Muscle of leg (tissue), 11 donors: Measurements from ENCODE around the gene ITGA8. TPM values are rescaled to one million over a fixed set of nuclear protein-coding genes. Genes with fewer than 3 reads are reported as not detected.
"Not testable (repeated sequence)": the region's sequence is repeated elsewhere in the genome, so short reads cannot be mapped to it uniquely, and the experiment has no call there.

Experiments used
- DNase-seq: peaks from one replicate; pipeline ENCODE4 v3.0.0; 2013
- H3K27ac ChIP-seq: one replicate; pipeline ENCODE4 v1.5.1; 2013; ENCODE audit warnings: mild to moderate bottlenecking, low read length, control low read depth
- H3K27me3 ChIP-seq: one replicate; pipeline ENCODE4 v1.6.1; 2013; ENCODE audit warnings: low read length; ENCODE audit not compliant: control insufficient read depth, insufficient read depth
- H3K36me3 ChIP-seq: one replicate; pipeline ENCODE4 v1.6.1; 2013; ENCODE audit warnings: low read length; ENCODE audit not compliant: control insufficient read depth, insufficient read depth
- H3K4me1 ChIP-seq: one replicate; pipeline ENCODE4 v1.6.1; 2013; ENCODE audit warnings: low read length; ENCODE audit not compliant: control insufficient read depth, insufficient read depth
- H3K4me3 ChIP-seq: one replicate; pipeline ENCODE4 v1.5.1; 2013; ENCODE audit warnings: low read length, control low read depth
- H3K9me3 ChIP-seq: replicated peaks from 2 replicates; pipeline ENCODE4 v1.6.1; 2013; ENCODE audit warnings: low read depth, low read length; ENCODE audit not compliant: control insufficient read depth
- WGBS: methylation state at CpG from one replicate; pipeline ENCODE4 v1.1.5; 2013; ENCODE audit warnings: missing lambda C conversion rate; ENCODE audit not compliant: insufficient coverage; 5-methylcytosine and 5-hydroxymethylcytosine counted together
- polyA plus RNA-seq, 8 donors: library from polyadenylated mRNA; unstranded; fragments of 120-200 nt; gene quantifications; one replicate each; pipeline versions ENCODE4 v1.2.1 to v1.2.3, GENCODE V29; 2013; ENCODE audit warnings: inconsistent platforms in 1 of 8, low replicate concordance in 1 of 8; ENCODE audit not compliant: insufficient read length in 8 of 8, insufficient read depth in 1 of 8
- total RNA-seq: library from RNA; stranded (reverse); fragments of 120-200 nt; gene quantifications from one replicate; pipeline ENCODE4 v1.2.4, GENCODE V29; 2013

The ITGA8 gene
- total and polyA plus RNA-seq, 9 donors = 6.2 to 10.4 (median 7.5) TPM

DNA sequence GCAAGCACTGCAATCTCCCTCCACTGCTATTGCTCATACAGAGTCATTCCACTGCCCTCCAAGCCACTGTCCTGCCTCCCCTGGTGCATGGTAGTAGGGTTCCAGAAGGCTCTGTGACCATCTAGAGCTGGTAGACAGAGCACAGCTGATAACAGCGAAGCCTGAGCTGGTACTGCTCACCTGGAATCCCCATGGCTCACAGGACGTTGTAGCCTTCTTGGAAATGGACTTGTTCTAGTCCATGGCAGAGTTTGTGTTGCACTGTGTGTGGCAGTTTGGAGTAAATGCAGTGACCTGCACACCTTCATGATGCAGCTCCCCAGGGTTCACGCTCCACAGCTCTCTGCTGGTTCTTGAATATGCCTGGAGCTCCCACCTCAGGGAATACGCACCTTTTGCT, 67.0 kb downstream of the ITGA8 start:
- WGBS = 65% methylated on average over 4 of the region's 4 CpGs
- no peak for DNase-seq
- Histone ChIP-seq H3K27me3 (no peaks in the 10 kb centered on the region), H3K27ac (no peak overlapping the region), H3K36me3 (no peaks in the 10 kb centered on the region), H3K4me3 (no peak overlapping the region), H3K9me3 (no peaks in the 10 kb centered on the region), H3K4me1 (no peaks in the 10 kb centered on the region)

DNA sequence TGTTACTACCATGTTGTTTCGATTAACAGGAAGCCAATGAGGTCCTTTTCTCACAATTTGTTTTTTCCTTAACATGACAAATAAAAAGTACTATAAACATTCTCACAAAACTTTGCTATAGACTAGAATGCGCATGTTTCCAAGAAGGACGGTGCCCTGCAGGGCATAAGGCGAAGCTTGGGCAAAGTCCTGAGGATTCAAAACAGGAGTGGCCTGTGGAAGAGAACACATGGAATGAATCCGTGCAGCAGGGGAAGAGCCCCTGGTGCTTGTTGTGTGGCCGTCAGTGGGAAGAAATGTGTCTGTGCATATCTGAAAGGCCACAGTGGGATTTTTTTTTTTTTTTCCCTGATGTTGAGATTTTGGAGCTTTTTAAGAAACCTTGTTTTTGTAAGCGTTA, 67.6 kb downstream of the ITGA8 start:
- H3K27me3 ChIP-seq = no peaks in the 10 kb centered on the region
- H3K36me3 ChIP-seq = no peaks in the 10 kb centered on the region
- H3K4me1 ChIP-seq = no peaks in the 10 kb centered on the region
- no peak overlapping the region for H3K27ac ChIP-seq
- no peak for DNase-seq
- H3K4me3 ChIP-seq = no peak overlapping the region
- H3K9me3 ChIP-seq = no peaks in the 10 kb centered on the region
- WGBS = 52% methylated on average over 3 of the region's 7 CpGs

- Histone ChIP-seq H3K9me3 (no peaks in the 10 kb centered on the region), H3K27ac (no peak overlapping the region), H3K36me3 (no peaks in the 10 kb centered on the region), H3K4me1 (no peaks in the 10 kb centered on the region), H3K27me3 (no peaks in the 10 kb centered on the region), H3K4me3 (no peak overlapping the region)
- no peak for DNase-seq
- WGBS = no CpG with 5 or more reads among the region's 6 CpGs
Observed at GRCh38 chr10:15651175-15651574, 68.5 kb downstream of the ITGA8 start.

- Histone ChIP-seq H3K4me3 (no peak overlapping the region), H3K27me3 (no peaks in the 10 kb centered on the region), H3K4me1 (no peaks in the 10 kb centered on the region), H3K27ac (no peak overlapping the region), H3K36me3 (no peaks in the 10 kb centered on the region), H3K9me3 (no peaks in the 10 kb centered on the region)
- WGBS = no CpG with 5 or more reads among the region's 2 CpGs
- DNase-seq = peak; percentile 40
Observed at GRCh38 chr10:15642095-15642494, 77.6 kb downstream of the ITGA8 start.

DNA sequence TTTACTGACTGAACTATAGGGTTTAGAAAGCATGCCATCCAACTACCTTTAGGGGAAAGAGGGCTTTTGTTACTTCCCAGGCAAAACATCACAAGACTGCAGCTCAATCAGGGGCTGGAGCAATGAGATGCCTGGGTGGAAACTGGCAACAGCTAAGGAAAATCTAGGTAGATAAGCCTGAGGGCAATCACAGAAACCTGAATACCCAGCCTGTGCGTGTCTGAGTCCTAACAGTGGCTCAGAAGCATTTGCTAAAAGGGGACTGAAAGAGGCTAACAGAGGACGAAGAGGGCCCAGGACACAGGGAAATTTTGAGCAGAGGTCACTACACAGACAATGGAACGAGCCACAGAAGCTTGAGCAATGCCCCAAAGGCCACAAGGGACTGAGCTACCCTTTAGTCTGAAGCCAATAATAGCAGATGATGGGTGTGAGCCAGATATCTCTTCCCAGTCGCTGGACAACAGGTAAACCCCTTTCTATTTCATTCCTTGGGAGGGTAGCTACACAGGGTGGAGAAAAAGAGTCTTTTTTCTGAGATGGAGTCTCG, 79.1 kb downstream of the ITGA8 start:
- H3K4me1 ChIP-seq = peaks cover 2% of the 10 kb centered on the region
- no peak for DNase-seq
- no peak overlapping the region for H3K4me3 ChIP-seq
- WGBS = 86% methylated on average over 3 of the region's 5 CpGs
- no peaks in the 10 kb centered on the region for H3K36me3 ChIP-seq
- no peaks in the 10 kb centered on the region for H3K9me3 ChIP-seq
- H3K27me3 ChIP-seq = no peaks in the 10 kb centered on the region
- H3K27ac ChIP-seq = no peak overlapping the region

DNA sequence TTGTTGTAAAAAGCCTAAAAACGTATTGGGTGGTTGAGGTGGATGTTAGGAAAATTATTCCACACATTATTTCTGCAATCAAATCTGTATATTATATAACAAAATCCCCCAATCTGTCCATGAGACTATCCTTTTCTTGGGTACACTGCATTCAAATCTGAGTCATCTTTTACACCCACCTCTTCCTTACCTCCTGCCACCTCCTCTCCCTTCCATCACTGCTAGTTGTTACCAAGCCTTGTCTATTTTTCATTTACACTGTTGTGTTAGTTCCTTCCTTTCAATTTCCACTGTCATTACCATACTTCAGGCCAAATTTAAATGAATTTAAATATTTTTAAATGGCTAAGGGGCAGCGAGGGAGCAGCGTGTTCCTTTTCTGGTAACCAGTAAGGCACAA, 83.3 kb downstream of the ITGA8 start:
- no peak for DNase-seq
- Histone ChIP-seq H3K36me3 (no peaks in the 10 kb centered on the region), H3K27me3 (no peaks in the 10 kb centered on the region), H3K4me3 (no peak overlapping the region), H3K27ac (no peak overlapping the region), H3K9me3 (no peaks in the 10 kb centered on the region), H3K4me1 (peaks cover 2% of the 10 kb centered on the region)
- no CpG with 5 or more reads among the region's 3 CpGs for WGBS

GRCh38 chr10:15632456-15633091, 87.1 kb downstream of the ITGA8 start:
- H3K4me3 ChIP-seq = no peak overlapping the region
- no CpG with 5 or more reads among the region's 4 CpGs for WGBS
- no peaks in the 10 kb centered on the region for H3K9me3 ChIP-seq
- DNase-seq = no peak
- H3K4me1 ChIP-seq = peaks cover 2% of the 10 kb centered on the region
- no peaks in the 10 kb centered on the region for H3K36me3 ChIP-seq
- H3K27me3 ChIP-seq = no peaks in the 10 kb centered on the region
- no peak overlapping the region for H3K27ac ChIP-seq

DNA sequence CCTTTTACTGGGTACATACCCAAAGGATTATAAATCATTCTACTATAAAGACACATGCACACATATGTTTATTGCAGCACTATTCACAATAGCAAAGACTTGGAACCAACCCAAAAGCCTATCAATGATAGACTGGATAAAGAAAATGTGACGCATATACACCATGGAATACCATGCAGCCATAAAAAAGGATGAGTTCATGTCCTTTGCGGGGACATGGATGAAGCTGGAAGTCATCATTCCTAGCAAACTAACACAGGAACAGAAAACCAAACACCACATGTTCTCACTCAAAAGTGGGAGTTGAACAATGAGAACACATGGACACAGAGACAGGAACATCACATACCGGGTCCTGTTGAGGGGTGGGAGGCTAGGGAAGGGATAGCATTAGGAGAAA, 88.5 kb downstream of the ITGA8 start:
- H3K27ac ChIP-seq, H3K9me3 ChIP-seq, H3K36me3 ChIP-seq, DNase-seq, H3K4me1 ChIP-seq, H3K27me3 ChIP-seq, H3K4me3 ChIP-seq: not testable (repeated sequence)
- WGBS = no CpG with 5 or more reads among the region's 3 CpGs

GRCh38 chr10:15630353-15630752, 89.4 kb downstream of the ITGA8 start:
- peak; percentile 43 for DNase-seq
- Histone ChIP-seq H3K27ac (no peak overlapping the region), H3K36me3 (no peaks in the 10 kb centered on the region), H3K27me3 (no peaks in the 10 kb centered on the region), H3K4me1 (no peaks in the 10 kb centered on the region), H3K9me3 (no peaks in the 10 kb centered on the region), H3K4me3 (no peak overlapping the region)
- WGBS = 90% methylated on average over 2 of the region's 5 CpGs

- Histone ChIP-seq H3K9me3 (no peaks in the 10 kb centered on the region), H3K4me3 (no peak overlapping the region), H3K4me1 (no peaks in the 10 kb centered on the region), H3K27me3 (no peaks in the 10 kb centered on the region), H3K36me3 (no peaks in the 10 kb centered on the region), H3K27ac (no peak overlapping the region)
- WGBS = 100% methylated on average over 2 of the region's 8 CpGs
- no peak for DNase-seq
Observed at GRCh38 chr10:15627617-15628196, 92.0 kb downstream of the ITGA8 start.
